WTC11 (cell line): ENCODE measurements around the gene MAP1LC3C. TPM values are rescaled to one million over a fixed set of nuclear protein-coding genes. Genes with fewer than 3 reads are reported as not detected.

Source experiments
- ATAC-seq: fragments of 200-7000 bp; cut with Tn5 transposase; 2 replicates; pipeline ENCODE4 v1.10.0; 2021; ENCODE audit warnings: mild to moderate bottlenecking, moderate library complexity
- CTCF ChIA-PET: fragments of 300-600 bp; sonication (Branson Sonifier 250); formaldehyde crosslinking; loops from one replicate; lab custom pipeline; 2021; ENCODE audit warnings: antibody characterized with exemption; lab: Charles Lee
- POLR2A ChIA-PET: fragments of 350-600 bp; sonication (Branson Sonifier 250); formaldehyde crosslinking; loops from one replicate; lab custom pipeline; 2021; ENCODE audit warnings: antibody characterized with exemption; lab: Charles Lee
- DNase-seq: peaks from one replicate; pipeline ENCODE4 v3.0.0; 2021; ENCODE audit warnings: low spot score
- H3K27ac Mint-ChIP-seq: 2 replicates; pipeline ENCODE4 v1.8.0; 2021; ENCODE audit warnings: mixed read lengths
- H3K27me3 Mint-ChIP-seq: 2 replicates; pipeline ENCODE4 v1.8.0; 2021; ENCODE audit warnings: low read depth, mild to moderate bottlenecking, moderate library complexity, mixed read lengths
- H3K36me3 Mint-ChIP-seq: 2 replicates; pipeline ENCODE4 v1.8.0; 2021; ENCODE audit warnings: mixed read lengths
- H3K4me1 Mint-ChIP-seq: 2 replicates; pipeline ENCODE4 v1.8.0; 2022; ENCODE audit warnings: mixed read lengths
- H3K4me3 Mint-ChIP-seq: 2 replicates; pipeline ENCODE4 v1.8.0; 2021; ENCODE audit warnings: mild to moderate bottlenecking, moderate library complexity, mixed read lengths
- H3K9me3 Mint-ChIP-seq: 2 replicates; pipeline ENCODE4 v1.8.0; 2021; ENCODE audit warnings: mixed read lengths
- ATF1 ChIP-seq: sonication (generic); formaldehyde crosslinking; IDR thresholded peaks from 2 replicates; pipeline ENCODE4 v1.8.1; 2023; ENCODE audit warnings: mild to moderate bottlenecking, moderate library complexity, missing genetic modification reagents
- CTCF ChIP-seq: fragments of 200-600 bp; IDR thresholded peaks from 2 replicates; pipeline ENCODE4 v1.8.0; 2022; ENCODE audit warnings: antibody characterized with exemption
- ELF4 ChIP-seq: sonication (generic); formaldehyde crosslinking; IDR thresholded peaks from 2 replicates; pipeline ENCODE4 v1.8.1; 2022; ENCODE audit warnings: low read depth, mild to moderate bottlenecking, moderate library complexity, missing genetic modification reagents
- EMX1 ChIP-seq: fragments of 250-450 bp; sonication (Bioruptor Pico); IDR thresholded peaks from 2 replicates; pipeline ENCODE4 v1.8.0; 2021; ENCODE audit warnings: mild to moderate bottlenecking
- ESRRA ChIP-seq: sonication (generic); formaldehyde crosslinking; IDR thresholded peaks from 2 replicates; pipeline ENCODE4 v1.8.1; 2022; ENCODE audit warnings: mild to moderate bottlenecking, missing genetic modification reagents, borderline replicate concordance
- ETV6 ChIP-seq: sonication (generic); formaldehyde crosslinking; IDR thresholded peaks from 2 replicates; pipeline ENCODE4 v1.8.1; 2022; ENCODE audit warnings: mild to moderate bottlenecking, missing genetic modification reagents
- GABPB1 ChIP-seq: sonication (generic); formaldehyde crosslinking; IDR thresholded peaks from 2 replicates; pipeline ENCODE4 v1.8.1; 2023; ENCODE audit warnings: mild to moderate bottlenecking, missing genetic modification reagents
- HMGA2 ChIP-seq: fragments of 250-450 bp; sonication (Bioruptor Pico); IDR thresholded peaks from 2 replicates; pipeline ENCODE4 v1.4.0; 2021; ENCODE audit warnings: mild to moderate bottlenecking, moderate library complexity
- MAX ChIP-seq: sonication (generic); formaldehyde crosslinking; IDR thresholded peaks from 2 replicates; pipeline ENCODE4 v1.8.0; 2022; ENCODE audit warnings: mild to moderate bottlenecking, missing genetic modification reagents
- NFE2L1 ChIP-seq: sonication (generic); formaldehyde crosslinking; IDR thresholded peaks from 2 replicates; pipeline ENCODE4 v1.8.1; 2023; ENCODE audit warnings: missing genetic modification reagents
- NFYB ChIP-seq: sonication (generic); formaldehyde crosslinking; conservative IDR thresholded peaks from 2 replicates; pipeline ENCODE4 v1.8.0; 2022; ENCODE audit warnings: low read depth, missing genetic modification reagents
- PRDM15 ChIP-seq: sonication (generic); formaldehyde crosslinking; IDR thresholded peaks from 2 replicates; pipeline ENCODE4 v1.8.0; 2022; ENCODE audit warnings: missing genetic modification reagents
- USF1 ChIP-seq: sonication (generic); formaldehyde crosslinking; IDR thresholded peaks from 2 replicates; pipeline ENCODE4 v1.8.0; 2022; ENCODE audit warnings: mild to moderate bottlenecking, missing genetic modification reagents
- ZNF121 ChIP-seq: sonication (generic); formaldehyde crosslinking; IDR thresholded peaks from 2 replicates; pipeline ENCODE4 v1.8.0; 2023; ENCODE audit warnings: missing genetic modification reagents
- ZNF263 ChIP-seq: sonication (generic); formaldehyde crosslinking; IDR thresholded peaks from 2 replicates; pipeline ENCODE4 v1.8.1; 2022; ENCODE audit warnings: low read depth, mild to moderate bottlenecking, moderate library complexity, missing genetic modification reagents
- ZNF317 ChIP-seq: sonication (generic); formaldehyde crosslinking; IDR thresholded peaks from 2 replicates; pipeline ENCODE4 v1.8.1; 2023; ENCODE audit warnings: low read depth, mild to moderate bottlenecking, moderate library complexity, missing genetic modification reagents, borderline replicate concordance
- total RNA-seq: library from RNA; stranded (reverse); gene quantifications from 3 replicates; pipeline ENCODE4 v1.2.3, GENCODE V29; 2021
- TF ChIP-seq, protein P1 (sequence below): sonication (generic); formaldehyde crosslinking; IDR thresholded peaks from 2 replicates; pipeline ENCODE4 v1.8.0; 2022; ENCODE audit warnings: mild to moderate bottlenecking, missing genetic modification reagents
- TF ChIP-seq, protein P2 (sequence below): sonication (generic); formaldehyde crosslinking; IDR thresholded peaks from 2 replicates; pipeline ENCODE4 v1.8.1; 2023; ENCODE audit warnings: mild to moderate bottlenecking, missing genetic modification reagents
- TF ChIP-seq, protein P3 (sequence below): fragments of 250-450 bp; sonication (Bioruptor Pico); IDR thresholded peaks from 2 replicates; pipeline ENCODE4 v1.8.0; 2021; ENCODE audit warnings: mild to moderate bottlenecking

MAP1LC3C gene
- total RNA-seq, 1 experiment from 2014 or later: 1.5 TPM

DNA sequence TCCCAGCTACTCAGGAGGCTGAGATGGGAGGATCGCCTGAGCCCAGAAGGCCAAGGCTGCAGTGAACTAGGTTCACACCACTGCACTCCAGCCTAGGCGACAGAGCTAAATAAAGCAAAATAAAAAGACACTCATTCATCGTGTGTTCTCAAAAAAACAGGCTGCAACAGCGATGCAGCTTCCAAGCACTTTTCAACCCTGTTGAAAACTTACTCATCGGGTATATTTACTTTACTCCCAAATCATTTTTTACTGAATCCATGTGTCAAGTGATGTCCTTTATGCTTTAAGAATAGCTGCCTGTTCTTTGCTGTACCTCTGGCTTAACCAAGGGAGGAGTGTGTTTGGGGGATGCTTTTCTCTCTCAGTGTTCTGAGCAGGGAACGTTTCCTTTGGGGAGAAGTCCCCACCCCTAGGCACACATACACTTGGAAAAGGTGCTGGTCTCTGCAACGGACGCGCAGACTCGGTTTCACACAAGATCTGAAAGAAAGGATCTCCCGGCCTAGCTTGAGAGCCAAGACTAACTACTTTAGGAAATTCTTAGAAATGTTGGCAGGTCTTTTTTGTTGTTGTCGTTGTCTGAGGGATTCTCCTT lies 1.4 kb downstream of the MAP1LC3C start:
- Mint-ChIP-seq H3K36me3 (no peaks in the 10 kb centered on the region), H3K27me3 (peaks cover 5% of the 10 kb centered on the region), H3K27ac (no peak overlapping the region), H3K4me3 (peak overlapping the region; percentile 6; the same call in 1 of the 2 replicates)
- DNase-seq: no peak
- CTCF ChIA-PET: interaction anchor here (0.8 to 5.0 kb wide), 8 partner anchors 9 to 192 kb away, joined by 3 to 60 read pairs (median 6); no protein-coding TSS in a partner anchor
- TF ChIP-seq, protein P1, sequence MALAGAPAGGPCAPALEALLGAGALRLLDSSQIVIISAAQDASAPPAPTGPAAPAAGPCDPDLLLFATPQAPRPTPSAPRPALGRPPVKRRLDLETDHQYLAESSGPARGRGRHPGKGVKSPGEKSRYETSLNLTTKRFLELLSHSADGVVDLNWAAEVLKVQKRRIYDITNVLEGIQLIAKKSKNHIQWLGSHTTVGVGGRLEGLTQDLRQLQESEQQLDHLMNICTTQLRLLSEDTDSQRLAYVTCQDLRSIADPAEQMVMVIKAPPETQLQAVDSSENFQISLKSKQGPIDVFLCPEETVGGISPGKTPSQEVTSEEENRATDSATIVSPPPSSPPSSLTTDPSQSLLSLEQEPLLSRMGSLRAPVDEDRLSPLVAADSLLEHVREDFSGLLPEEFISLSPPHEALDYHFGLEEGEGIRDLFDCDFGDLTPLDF (CRISPR knock-in tag): no peak
- TF ChIP-seq ETV6 (CRISPR knock-in tag) (no peak), USF1 (CRISPR knock-in tag) (no peak), MAX (CRISPR knock-in tag) (no peak), NFYB (CRISPR knock-in tag) (no peak), CTCF (no peak), ZNF121 (CRISPR knock-in tag) (no peak)
- TF ChIP-seq, all 79 proteins: peak for 0
- POLR2A ChIA-PET: interaction anchor here (0.7 kb wide), 2 partner anchors 15 to 499 kb away, joined by 5 to 6 read pairs; no protein-coding TSS in a partner anchor
- H3K9me3 Mint-ChIP-seq: no peaks in the 10 kb centered on the region
- peaks cover 25% of the 10 kb centered on the region for H3K4me1 Mint-ChIP-seq
- ATAC-seq: no peak

DNA sequence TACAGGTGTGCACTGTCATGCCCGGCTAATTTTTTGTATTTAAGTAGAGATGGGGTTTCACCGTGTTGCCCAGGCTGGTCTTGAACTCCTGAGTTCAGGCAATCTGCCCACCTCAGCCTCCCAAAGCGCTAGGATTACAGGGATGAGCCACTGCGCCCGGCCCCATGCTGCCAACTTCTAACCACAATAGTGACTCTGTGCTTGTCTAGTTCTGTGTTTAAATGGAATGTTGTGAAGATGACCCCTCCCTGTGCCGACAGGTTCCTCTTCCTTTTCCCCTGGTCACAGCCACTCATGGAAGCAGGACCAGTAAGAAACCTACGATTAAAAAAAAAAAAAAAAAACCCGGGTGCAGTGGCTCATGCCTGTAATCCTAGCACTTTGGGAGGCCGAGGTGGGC lies 4.7 kb downstream of the MAP1LC3C start:
- Mint-ChIP-seq H3K27ac (no peak overlapping the region), H3K36me3 (no peaks in the 10 kb centered on the region), H3K27me3 (peaks cover 5% of the 10 kb centered on the region), H3K4me1 (peaks cover 7% of the 10 kb centered on the region), H3K4me3 (no peak overlapping the region), H3K9me3 (no peaks in the 10 kb centered on the region)
- POLR2A ChIA-PET: no interaction called here
- DNase-seq (no peak), ATAC-seq (no peak)
- CTCF ChIA-PET: no interaction called here
- TF ChIP-seq, protein P2, sequence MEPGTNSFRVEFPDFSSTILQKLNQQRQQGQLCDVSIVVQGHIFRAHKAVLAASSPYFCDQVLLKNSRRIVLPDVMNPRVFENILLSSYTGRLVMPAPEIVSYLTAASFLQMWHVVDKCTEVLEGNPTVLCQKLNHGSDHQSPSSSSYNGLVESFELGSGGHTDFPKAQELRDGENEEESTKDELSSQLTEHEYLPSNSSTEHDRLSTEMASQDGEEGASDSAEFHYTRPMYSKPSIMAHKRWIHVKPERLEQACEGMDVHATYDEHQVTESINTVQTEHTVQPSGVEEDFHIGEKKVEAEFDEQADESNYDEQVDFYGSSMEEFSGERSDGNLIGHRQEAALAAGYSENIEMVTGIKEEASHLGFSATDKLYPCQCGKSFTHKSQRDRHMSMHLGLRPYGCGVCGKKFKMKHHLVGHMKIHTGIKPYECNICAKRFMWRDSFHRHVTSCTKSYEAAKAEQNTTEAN: no peak
- TF ChIP-seq ZNF263 (no peak), PRDM15 (CRISPR knock-in tag) (no peak), HMGA2 (CRISPR knock-in tag) (no peak), EMX1 (CRISPR knock-in tag) (no peak)

GRCh38 chr1:241992734-241993133 lies 6.2 kb downstream of the MAP1LC3C start:
- Mint-ChIP-seq H3K9me3 (no peaks in the 10 kb centered on the region), H3K27me3 (no peaks in the 10 kb centered on the region), H3K27ac (no peak overlapping the region), H3K4me3 (no peak overlapping the region), H3K4me1 (no peaks in the 10 kb centered on the region), H3K36me3 (no peaks in the 10 kb centered on the region)
- ChIA-PET POLR2A (no interaction called here), CTCF (no interaction called here)
- DNase-seq (no peak), ATAC-seq (no peak)
- TF ChIP-seq ATF1 (CRISPR knock-in tag) (no peak), GABPB1 (CRISPR knock-in tag) (no peak), NFE2L1 (no peak), ZNF317 (CRISPR knock-in tag) (no peak), ESRRA (no peak), ELF4 (CRISPR knock-in tag) (no peak)
- TF ChIP-seq, protein P3, sequence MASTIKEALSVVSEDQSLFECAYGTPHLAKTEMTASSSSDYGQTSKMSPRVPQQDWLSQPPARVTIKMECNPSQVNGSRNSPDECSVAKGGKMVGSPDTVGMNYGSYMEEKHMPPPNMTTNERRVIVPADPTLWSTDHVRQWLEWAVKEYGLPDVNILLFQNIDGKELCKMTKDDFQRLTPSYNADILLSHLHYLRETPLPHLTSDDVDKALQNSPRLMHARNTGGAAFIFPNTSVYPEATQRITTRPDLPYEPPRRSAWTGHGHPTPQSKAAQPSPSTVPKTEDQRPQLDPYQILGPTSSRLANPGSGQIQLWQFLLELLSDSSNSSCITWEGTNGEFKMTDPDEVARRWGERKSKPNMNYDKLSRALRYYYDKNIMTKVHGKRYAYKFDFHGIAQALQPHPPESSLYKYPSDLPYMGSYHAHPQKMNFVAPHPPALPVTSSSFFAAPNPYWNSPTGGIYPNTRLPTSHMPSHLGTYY (CRISPR knock-in tag): no peak
